ENCODE data around the gene OR52A5. TPM values are rescaled to one million over a fixed set of nuclear protein-coding genes. Genes with fewer than 3 reads are reported as not detected.

Gene OR52A5
- total and polyA plus RNA-seq, 2 donors from 2014 or later: not detected

GRCh38 chr11:5123802-5124521 is 14.2 kb downstream of the OR52A5 start:
- peak; percentile 66 for TF ChIP-seq CTCF (IDR thresholded peaks at IDR 0.05; ENCODE audit: borderline replicate concordance, extremely low read depth, insufficient read depth)
- FAIRE-seq (peak; percentile 37), DNase-seq (peak in 4 of 5 donors; percentile 57 to 80 (median 64))
- Histone ChIP-seq H3K9me3 (ENCODE audit: control insufficient read depth in 2 of 3, insufficient read depth in 1 of 3, low read length in 3 of 3) (no peaks in the 10 kb centered on the region), H3K9ac (ENCODE audit: low read length in 3 of 3) (no peak overlapping the region), H3K4me3 (ENCODE audit: low read length in 3 of 3) (no peak overlapping the region), H3K4me1 (ENCODE audit: control insufficient read depth in 2 of 3, insufficient read depth in 2 of 3, low read depth in 1 of 3, low read length in 3 of 3) (no peaks in the 10 kb centered on the region), H3K36me3 (ENCODE audit: control insufficient read depth in 2 of 3, insufficient read depth in 3 of 3, low read length in 3 of 3) (no peaks in the 10 kb centered on the region), H3K27me3 (ENCODE audit: control insufficient read depth, insufficient read depth, low read length) (no peaks in the 10 kb centered on the region), H3K27ac (ENCODE audit: low read depth in 2 of 2, low read length in 2 of 2) (no peak overlapping the region)
- intact Hi-C loops (cut with DNase I): no loop called here

DNA sequence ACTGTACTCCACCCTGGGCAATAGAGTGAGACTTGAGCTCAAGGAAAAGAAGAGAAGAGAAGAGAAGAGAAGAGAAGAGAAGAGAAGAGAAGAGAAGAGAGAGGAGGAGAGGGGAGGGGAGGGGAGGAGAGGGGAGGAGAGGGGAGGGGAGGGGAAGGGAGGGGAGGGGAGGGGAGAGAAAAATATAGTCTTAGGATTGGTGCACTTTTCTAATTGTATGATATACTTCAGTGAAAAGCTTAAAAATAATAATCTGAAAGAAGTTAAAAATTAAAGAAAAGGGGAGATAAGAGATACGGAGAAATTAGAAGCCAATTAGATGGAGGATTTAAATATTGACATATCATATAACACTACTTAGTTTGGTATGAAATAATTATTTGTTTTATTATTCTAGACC is 19.3 kb downstream of the OR52A5 start:
- H3K9me3 ChIP-seq (ENCODE audit: control insufficient read depth in 2 of 3, insufficient read depth in 1 of 3, low read length in 3 of 3): no peaks in the 10 kb centered on the region
- H3K27ac ChIP-seq (ENCODE audit: low read depth in 2 of 2, low read length in 2 of 2): no peak overlapping the region
- H3K4me1 ChIP-seq (ENCODE audit: control insufficient read depth in 2 of 3, insufficient read depth in 2 of 3, low read depth in 1 of 3, low read length in 3 of 3): no peaks in the 10 kb centered on the region
- TF ChIP-seq CTCF (IDR thresholded peaks at IDR 0.05; ENCODE audit: borderline replicate concordance, extremely low read depth, insufficient read depth): no peak
- no peak for FAIRE-seq
- DNase-seq: no peak
- no peak overlapping the region for H3K4me3 ChIP-seq (ENCODE audit: low read length in 3 of 3)
- H3K9ac ChIP-seq (ENCODE audit: low read length in 3 of 3): no peak overlapping the region
- intact Hi-C loops (cut with DNase I): no loop called here
- H3K27me3 ChIP-seq (ENCODE audit: control insufficient read depth, insufficient read depth, low read length): no peaks in the 10 kb centered on the region
- no peaks in the 10 kb centered on the region for H3K36me3 ChIP-seq (ENCODE audit: control insufficient read depth in 2 of 3, insufficient read depth in 3 of 3, low read length in 3 of 3)

DNA sequence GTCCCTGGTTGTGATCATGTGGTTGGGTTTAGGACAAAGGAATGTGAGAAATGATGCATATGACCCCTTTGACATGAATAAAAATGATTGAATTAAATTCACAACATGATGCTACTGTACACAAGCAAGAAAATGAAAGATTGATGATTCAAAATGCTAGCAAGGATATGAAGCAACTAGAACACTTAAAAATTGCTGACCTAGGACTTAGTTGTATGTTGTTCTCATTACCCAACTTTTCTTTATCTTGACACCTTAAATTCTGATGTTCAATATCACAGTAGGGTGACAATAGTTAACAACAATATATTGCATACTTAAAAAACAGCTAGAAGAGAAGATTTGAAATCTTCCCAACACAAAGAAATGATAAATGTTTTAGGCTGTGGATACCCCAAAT is 20.6 kb downstream of the OR52A5 start:
- H3K9me3 ChIP-seq (ENCODE audit: control insufficient read depth in 2 of 3, insufficient read depth in 1 of 3, low read length in 3 of 3): no peaks in the 10 kb centered on the region
- no peak for FAIRE-seq
- H3K36me3 ChIP-seq (ENCODE audit: control insufficient read depth in 2 of 3, insufficient read depth in 3 of 3, low read length in 3 of 3): no peaks in the 10 kb centered on the region
- no peaks in the 10 kb centered on the region for H3K4me1 ChIP-seq (ENCODE audit: control insufficient read depth in 2 of 3, insufficient read depth in 2 of 3, low read depth in 1 of 3, low read length in 3 of 3)
- H3K27me3 ChIP-seq (ENCODE audit: control insufficient read depth, insufficient read depth, low read length): no peaks in the 10 kb centered on the region
- DNase-seq: no peak
- intact Hi-C loops (cut with DNase I): no loop called here
- no peak overlapping the region for H3K4me3 ChIP-seq (ENCODE audit: low read length in 3 of 3)
- TF ChIP-seq CTCF (IDR thresholded peaks at IDR 0.05; ENCODE audit: borderline replicate concordance, extremely low read depth, insufficient read depth): no peak
- H3K9ac ChIP-seq (ENCODE audit: low read length in 3 of 3): no peak overlapping the region
- no peak overlapping the region for H3K27ac ChIP-seq (ENCODE audit: low read depth in 2 of 2, low read length in 2 of 2)

DNA sequence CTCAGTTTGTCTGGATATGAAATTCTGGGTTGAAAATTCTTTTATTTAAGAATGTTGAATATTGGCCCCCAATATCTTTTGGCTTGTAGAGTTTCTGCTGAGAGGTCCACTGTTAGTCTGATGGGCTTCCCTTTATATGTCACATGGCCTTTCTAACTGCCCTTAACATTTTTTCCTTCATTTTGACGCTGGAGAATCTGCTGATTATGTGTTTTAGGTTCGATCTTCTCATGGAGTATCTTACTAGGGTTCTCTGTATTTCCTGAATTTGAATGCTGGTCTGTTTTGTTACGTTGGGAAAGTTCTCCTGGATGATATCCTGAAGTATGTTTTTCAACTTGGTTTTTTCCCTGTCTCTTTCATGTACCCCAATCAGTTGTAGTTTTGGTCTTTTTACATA is 22.8 kb downstream of the OR52A5 start:
- Histone ChIP-seq H3K4me1 (ENCODE audit: control insufficient read depth in 2 of 3, insufficient read depth in 2 of 3, low read depth in 1 of 3, low read length in 3 of 3) (no peaks in the 10 kb centered on the region), H3K9ac (ENCODE audit: low read length in 3 of 3) (no peak overlapping the region)
- no peak for FAIRE-seq

More for the DNA sequence above, 22.8 kb downstream of the OR52A5 start:
- intact Hi-C loops (cut with DNase I): no loop called here
- Histone ChIP-seq H3K4me3 (ENCODE audit: low read length in 3 of 3) (no peak overlapping the region), H3K9me3 (ENCODE audit: control insufficient read depth in 2 of 3, insufficient read depth in 1 of 3, low read length in 3 of 3) (no peaks in the 10 kb centered on the region), H3K36me3 (ENCODE audit: control insufficient read depth in 2 of 3, insufficient read depth in 3 of 3, low read length in 3 of 3) (no peaks in the 10 kb centered on the region), H3K27me3 (ENCODE audit: control insufficient read depth, insufficient read depth, low read length) (no peaks in the 10 kb centered on the region), H3K27ac (ENCODE audit: low read depth in 2 of 2, low read length in 2 of 2) (no peak overlapping the region)
- no peak for DNase-seq
- TF ChIP-seq CTCF (IDR thresholded peaks at IDR 0.05; ENCODE audit: borderline replicate concordance, extremely low read depth, insufficient read depth): no peak

Measured in kidney (tissue), 14 donors.